GM18868 (cell line): ENCODE data around the gene FALEC.
"Not testable (repeated sequence)": the region's sequence is repeated elsewhere in the genome, so short reads cannot be mapped to it uniquely, and the experiment has no call there.

ENCODE experiments used
- ATAC-seq: cut with Tn5 transposase; IDR thresholded peaks from one replicate; pipeline ENCODE4 v1.9.1; 2021; ENCODE audit warnings: mild to moderate bottlenecking, moderate library complexity; ENCODE audit not compliant: unreplicated experiment

Gene FALEC

GRCh38 chr1:150558303-150558704 is 42.8 kb downstream of the FALEC start:
- ATAC-seq: no peak

- ATAC-seq: no peak
Observed at GRCh38 chr1:150558761-150559655, 43.5 kb downstream of the FALEC start.

DNA sequence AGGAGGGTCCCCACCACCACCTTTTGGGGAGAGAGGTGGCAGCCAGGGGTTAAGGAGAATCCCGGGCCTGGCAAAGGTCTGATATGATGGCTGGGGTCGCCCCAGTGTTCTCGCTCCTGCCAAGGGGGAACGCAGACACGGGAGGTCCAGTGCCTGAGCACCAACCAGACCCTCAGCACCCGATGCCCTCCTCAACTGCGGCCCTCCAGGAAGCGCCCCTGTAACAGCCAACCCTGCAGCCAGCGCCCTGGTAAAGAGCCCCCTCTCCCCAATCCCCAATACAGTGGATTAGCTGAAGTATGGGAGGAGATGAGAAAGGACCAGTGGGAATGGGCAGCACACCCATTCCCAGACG is 44.1 kb downstream of the FALEC start:
- ATAC-seq: no peak

- ATAC-seq: no peak
Observed at GRCh38 chr1:150560011-150560438, 44.5 kb downstream of the FALEC start.

DNA sequence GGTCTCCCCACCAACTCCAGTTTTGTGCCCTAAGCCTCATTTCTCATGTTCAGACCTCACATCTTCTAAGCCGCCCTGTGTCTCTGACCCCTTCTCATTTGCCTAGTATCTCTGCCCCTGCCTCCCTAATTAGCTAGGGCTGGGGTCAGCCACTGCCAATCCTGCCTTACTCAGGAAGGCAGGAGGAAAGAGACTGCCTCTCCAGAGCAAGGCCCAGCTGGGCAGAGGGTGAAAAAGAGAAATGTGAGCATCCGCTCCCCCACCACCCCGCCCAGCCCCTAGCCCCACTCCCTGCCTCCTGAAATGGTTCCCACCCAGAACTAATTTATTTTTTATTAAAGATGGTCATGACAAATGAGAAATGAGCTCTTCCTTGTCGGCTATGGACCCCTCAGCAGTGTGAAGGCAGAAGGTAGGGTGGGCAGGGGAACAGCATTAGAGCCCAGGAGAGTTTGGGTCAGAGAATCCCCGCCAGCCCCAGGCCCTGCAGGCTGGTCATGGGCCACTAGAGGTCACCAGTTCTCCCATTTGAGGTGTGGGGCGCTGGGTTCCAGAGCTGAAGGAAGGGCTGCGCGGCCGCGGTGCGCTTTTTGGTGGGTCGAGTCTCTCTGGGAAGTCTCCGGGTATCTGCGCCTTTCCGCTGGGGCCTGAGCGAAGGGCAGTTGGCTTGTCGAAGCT is 45.2 kb downstream of the FALEC start:
- peak; percentile 31 for ATAC-seq

- ATAC-seq: peak; percentile 14
Observed at GRCh38 chr1:150561254-150561973, 45.9 kb downstream of the FALEC start.

- peak; percentile 35 for ATAC-seq
Observed at GRCh38 chr1:150561974-150562445, 46.5 kb downstream of the FALEC start.

GRCh38 chr1:150562446-150563339 is 47.1 kb downstream of the FALEC start:
- ATAC-seq: peak; percentile 33

GRCh38 chr1:150563340-150564038 is 47.9 kb downstream of the FALEC start:
- ATAC-seq: no peak

DNA sequence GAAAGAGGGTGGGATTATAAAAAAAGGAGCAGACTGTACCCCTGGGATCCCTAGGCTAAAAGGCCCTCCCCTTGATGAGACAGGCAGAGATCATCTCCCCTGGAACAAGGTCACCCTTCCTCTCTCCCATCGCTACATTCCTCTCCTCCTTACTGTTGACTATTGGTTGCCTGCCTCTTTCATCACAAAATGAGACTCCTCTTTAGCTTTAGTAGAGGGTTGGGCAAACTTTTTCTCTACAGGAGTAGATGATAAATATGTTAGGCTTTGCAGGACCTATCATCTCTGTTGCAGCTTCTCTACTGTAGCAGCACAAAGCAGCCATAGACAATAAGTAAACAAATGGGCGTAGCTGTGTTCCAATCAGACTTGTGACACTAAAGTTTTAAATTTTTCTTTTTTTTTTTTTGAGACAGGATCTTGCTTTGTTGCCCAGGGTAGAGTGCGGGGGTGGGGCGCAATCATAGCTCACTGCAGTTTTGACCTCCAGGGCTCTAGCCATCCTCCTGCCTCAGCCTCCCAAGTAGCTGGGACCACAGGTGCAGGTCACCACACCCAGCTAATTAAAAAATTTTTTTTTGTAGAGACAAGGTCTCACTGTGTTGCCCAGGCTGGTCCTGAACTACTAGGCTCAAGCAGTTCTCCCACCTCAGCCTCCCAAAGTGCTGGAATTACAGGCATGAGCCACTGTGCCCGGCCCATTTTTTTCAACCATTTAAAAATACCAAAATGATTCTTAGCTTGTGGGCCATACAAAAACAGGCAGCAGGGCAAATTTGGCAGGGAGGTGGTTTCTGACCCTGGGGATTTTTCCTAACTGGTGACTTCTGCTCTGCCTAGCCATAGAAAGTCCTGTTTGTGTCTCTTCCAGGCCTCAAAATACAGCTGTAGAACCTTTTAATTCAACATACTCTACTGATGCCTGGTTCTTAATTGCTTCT is 48.8 kb downstream of the FALEC start:
- no peak for ATAC-seq

DNA sequence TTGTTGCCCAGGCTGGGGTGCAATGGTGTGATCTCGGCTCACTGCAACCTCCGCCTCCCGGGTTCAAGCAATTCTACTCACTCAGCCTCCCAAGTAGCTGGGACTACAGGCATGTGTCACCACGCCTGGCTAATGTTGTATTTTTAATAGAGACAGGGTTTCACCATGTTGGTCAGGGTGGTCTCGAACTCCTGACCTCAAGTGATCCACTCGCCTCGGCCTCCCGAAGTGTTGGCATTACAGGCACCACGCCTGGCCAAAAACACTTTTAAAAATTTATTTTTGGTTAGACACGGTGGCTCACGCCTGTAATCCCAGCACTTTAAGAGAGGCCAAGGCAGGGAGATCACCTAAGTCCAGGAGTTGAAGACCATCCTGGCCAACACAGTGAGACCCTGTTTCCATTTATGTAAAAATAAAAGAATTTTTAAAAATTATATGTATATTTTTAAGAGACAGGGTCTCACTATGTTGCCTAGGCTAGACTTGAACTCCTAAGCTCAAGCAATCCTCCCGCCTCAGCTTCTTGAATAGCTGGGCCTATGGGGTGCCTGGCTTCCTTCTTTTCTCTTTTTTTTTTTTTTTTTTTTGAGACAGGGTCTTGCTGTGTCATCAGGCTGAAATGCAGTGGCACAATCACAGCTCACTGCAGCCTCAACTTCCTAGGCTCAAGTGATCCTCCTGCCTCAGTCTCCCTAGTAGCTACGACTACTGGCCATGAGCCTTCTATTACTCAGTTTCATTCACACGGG is 49.9 kb downstream of the FALEC start:
- ATAC-seq: not testable (repeated sequence)

- no peak for ATAC-seq
Observed at GRCh38 chr1:150566589-150567340, 51.2 kb downstream of the FALEC start.

DNA sequence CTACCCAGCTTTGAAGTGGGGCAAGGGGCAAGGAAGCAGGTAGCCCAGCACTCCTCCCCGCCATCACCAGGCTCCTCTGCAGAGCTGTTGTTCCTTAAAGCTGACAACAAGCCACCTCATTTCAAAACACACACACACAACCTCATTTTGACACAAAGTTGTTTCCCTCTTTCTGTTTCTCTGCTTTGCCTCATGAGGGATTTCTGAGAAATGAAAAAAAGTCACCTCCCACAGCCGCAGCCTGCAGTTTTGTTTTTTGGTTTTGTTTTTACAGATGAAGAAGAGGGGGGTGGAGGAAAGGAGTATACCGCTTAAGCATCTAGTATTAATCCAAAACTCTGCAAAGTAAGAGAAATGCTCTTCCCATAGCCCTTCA is 51.8 kb downstream of the FALEC start:
- ATAC-seq: peak; percentile 39

- peak; percentile 15 for ATAC-seq
Observed at GRCh38 chr1:150567717-150568593, 52.4 kb downstream of the FALEC start.

DNA sequence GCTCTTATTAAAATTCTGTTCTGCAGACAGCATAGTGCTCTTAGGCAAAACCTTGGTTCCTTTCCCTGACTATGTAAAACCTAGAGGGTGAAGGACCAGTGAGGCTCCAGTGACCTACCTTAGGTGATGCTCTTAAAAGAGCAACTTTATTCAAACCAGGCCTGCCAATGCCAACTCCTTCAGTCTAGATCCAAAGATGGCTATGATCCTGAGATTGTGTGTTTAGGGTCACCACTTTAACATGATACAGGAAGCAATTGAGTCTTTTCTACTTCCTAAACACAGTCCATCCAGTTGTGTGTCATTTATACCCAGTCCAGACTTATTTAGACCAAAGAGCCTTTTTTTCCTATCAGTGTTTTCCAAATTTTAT is 53.0 kb downstream of the FALEC start:
- no peak for ATAC-seq

- ATAC-seq: no peak
Observed at GRCh38 chr1:150572918-150573647, 57.5 kb downstream of the FALEC start.
